Measurements from ENCODE around the gene PARVB.

DNA sequence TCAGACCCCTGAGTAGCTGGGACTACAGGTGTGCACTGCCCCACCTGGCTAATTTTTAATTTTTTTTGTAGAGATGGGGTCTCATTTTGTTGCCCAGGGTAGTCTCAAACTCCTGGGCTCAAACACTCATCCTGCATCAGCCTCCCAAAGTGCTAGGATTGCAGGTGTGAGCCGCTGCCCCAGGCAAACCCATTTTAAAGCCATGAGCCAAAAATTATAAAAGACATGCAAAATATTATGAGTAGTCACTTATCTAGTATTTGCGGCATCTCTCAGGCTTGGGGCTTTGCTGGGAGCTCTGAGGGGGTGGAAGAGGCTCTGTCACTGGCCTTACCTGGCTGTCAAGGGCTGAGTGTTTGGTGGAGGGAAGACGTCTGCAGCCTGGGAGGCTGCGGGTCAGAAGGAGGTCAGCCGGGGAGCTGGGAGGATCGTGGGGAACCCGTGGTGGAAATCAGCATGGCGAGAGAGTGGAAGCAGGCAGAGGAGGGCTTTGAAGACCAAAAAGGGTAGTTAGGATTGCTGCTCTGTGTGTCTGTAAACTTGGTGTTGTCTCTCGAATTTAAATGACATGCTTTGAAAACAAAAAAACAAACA lies 87.6 kb downstream of the PARVB start:
- TF ChIP-seq, protein P1, sequence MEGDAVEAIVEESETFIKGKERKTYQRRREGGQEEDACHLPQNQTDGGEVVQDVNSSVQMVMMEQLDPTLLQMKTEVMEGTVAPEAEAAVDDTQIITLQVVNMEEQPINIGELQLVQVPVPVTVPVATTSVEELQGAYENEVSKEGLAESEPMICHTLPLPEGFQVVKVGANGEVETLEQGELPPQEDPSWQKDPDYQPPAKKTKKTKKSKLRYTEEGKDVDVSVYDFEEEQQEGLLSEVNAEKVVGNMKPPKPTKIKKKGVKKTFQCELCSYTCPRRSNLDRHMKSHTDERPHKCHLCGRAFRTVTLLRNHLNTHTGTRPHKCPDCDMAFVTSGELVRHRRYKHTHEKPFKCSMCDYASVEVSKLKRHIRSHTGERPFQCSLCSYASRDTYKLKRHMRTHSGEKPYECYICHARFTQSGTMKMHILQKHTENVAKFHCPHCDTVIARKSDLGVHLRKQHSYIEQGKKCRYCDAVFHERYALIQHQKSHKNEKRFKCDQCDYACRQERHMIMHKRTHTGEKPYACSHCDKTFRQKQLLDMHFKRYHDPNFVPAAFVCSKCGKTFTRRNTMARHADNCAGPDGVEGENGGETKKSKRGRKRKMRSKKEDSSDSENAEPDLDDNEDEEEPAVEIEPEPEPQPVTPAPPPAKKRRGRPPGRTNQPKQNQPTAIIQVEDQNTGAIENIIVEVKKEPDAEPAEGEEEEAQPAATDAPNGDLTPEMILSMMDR (IDR thresholded peaks at IDR 0.05; ENCODE audit: low read length), result no peak
- no peak for TF ChIP-seq EZH2 (IDR thresholded peaks at IDR 0.05; ENCODE audit: borderline replicate concordance, low read length)

All from OCI-LY1 (cell line).